Activated CD8-positive, alpha-beta T cell treated with anti-CD3 and anti-CD28 coated beads for 36 hours (primary cell): Measurements from ENCODE around the gene CLEC4D. TPM values are rescaled to one million over a fixed set of nuclear protein-coding genes. Genes with fewer than 3 reads are reported as not detected.

Experiments
- ATAC-seq: fragments of 200-7000 bp; cut with Tn5 transposase; one replicate; pipeline ENCODE4 v1.10.0; 2021; ENCODE audit warnings: mild to moderate bottlenecking, moderate library complexity
- CTCF ChIA-PET: fragments of 350-600 bp; sonication (Branson Sonifier 250); formaldehyde crosslinking; loops from one replicate; lab custom pipeline; 2021; ENCODE audit warnings: antibody characterized with exemption; lab: Charles Lee
- POLR2A ChIA-PET: fragments of 350-600 bp; sonication (Branson Sonifier 250); formaldehyde crosslinking; loops from one replicate; lab custom pipeline; 2021; ENCODE audit warnings: antibody characterized with exemption; lab: Charles Lee
- DNase-seq: peaks from one replicate; pipeline ENCODE4 v3.0.0-alpha.2; 2020
- H3K27ac Mint-ChIP-seq: one replicate; pipeline ENCODE4 v1.8.0; 2021; ENCODE audit warnings: mild to moderate bottlenecking, mixed read lengths
- H3K27me3 Mint-ChIP-seq: one replicate; pipeline ENCODE4 v1.8.0; 2021; ENCODE audit warnings: mixed read lengths
- H3K36me3 Mint-ChIP-seq: one replicate; pipeline ENCODE4 v1.8.0; 2021; ENCODE audit warnings: low read depth, mixed read lengths
- H3K4me1 Mint-ChIP-seq: one replicate; pipeline ENCODE4 v1.8.0; 2021; ENCODE audit warnings: low read depth, mixed read lengths
- H3K4me3 Mint-ChIP-seq: one replicate; pipeline ENCODE4 v1.8.0; 2021; ENCODE audit warnings: mild to moderate bottlenecking, moderate library complexity, mixed read lengths
- H3K9me3 Mint-ChIP-seq: one replicate; pipeline ENCODE4 v1.8.0; 2021; ENCODE audit warnings: mixed read lengths
- intact Hi-C: fragments of 100-400 bp; cut with micrococcal nuclease; formaldehyde crosslinking; loops from one replicate; pipeline ENCODE4 v1.10.0; 2022
- total RNA-seq, 2 experiments: library from RNA; stranded (reverse); gene quantifications; one replicate each; pipeline ENCODE4 v1.2.3, GENCODE V29; 2021
- TF ChIP-seq, protein P1 (sequence below): fragments of 200-600 bp; IDR thresholded peaks from one replicate; pipeline ENCODE4 v1.8.0; 2022; ENCODE audit warnings: antibody characterized with exemption, mild to moderate bottlenecking

The CLEC4D gene
- total RNA-seq, 2 experiments from 2014 or later: not detected

DNA sequence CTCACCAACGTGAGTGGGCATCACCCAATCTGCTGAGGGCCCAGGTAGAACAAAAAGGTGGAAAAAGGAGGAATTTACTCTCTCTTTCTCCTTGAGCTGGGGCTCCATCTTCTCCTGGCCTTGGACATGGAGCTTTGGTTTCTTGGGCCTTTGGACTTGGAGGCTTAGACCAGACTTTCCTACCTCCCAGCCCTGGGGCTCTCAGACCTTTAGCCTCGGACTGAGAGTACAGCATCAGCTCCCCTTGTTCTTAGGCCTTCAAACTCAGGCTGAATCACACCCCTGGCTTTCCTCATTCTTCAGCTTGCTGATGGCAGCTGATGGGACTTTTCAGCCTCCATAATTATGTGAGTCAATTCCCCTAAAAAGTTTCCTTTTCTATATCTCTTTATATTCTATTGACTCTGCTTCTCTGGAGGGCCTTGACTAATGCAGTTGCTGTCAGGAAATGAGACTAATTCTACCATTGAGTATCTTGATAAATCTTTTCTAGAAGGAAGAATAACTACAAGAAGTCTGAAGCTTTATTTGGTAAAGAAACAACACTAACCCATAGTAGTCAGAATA, 43.3 kb downstream of the CLEC4D start:
- ATAC-seq: no peak
- H3K27ac Mint-ChIP-seq: no peak overlapping the region

GRCh38 chr12:8559676-8560075, 46.4 kb downstream of the CLEC4D start:
- Mint-ChIP-seq H3K9me3 (peaks cover 7% of the 10 kb centered on the region), H3K36me3 (no peaks in the 10 kb centered on the region), H3K4me1 (no peaks in the 10 kb centered on the region), H3K27ac (no peak overlapping the region), H3K27me3 (no peaks in the 10 kb centered on the region), H3K4me3 (no peak overlapping the region)
- CTCF ChIA-PET: interaction anchor here (2.5 kb wide), 1 partner anchor 15 kb away, joined by 9 read pairs; no protein-coding TSS in a partner anchor
- TF ChIP-seq, protein P1, sequence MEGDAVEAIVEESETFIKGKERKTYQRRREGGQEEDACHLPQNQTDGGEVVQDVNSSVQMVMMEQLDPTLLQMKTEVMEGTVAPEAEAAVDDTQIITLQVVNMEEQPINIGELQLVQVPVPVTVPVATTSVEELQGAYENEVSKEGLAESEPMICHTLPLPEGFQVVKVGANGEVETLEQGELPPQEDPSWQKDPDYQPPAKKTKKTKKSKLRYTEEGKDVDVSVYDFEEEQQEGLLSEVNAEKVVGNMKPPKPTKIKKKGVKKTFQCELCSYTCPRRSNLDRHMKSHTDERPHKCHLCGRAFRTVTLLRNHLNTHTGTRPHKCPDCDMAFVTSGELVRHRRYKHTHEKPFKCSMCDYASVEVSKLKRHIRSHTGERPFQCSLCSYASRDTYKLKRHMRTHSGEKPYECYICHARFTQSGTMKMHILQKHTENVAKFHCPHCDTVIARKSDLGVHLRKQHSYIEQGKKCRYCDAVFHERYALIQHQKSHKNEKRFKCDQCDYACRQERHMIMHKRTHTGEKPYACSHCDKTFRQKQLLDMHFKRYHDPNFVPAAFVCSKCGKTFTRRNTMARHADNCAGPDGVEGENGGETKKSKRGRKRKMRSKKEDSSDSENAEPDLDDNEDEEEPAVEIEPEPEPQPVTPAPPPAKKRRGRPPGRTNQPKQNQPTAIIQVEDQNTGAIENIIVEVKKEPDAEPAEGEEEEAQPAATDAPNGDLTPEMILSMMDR: no peak
- POLR2A ChIA-PET: no interaction called here
- ATAC-seq (no peak), DNase-seq (no peak)
- intact Hi-C loops: no loop called here

More for the DNA sequence above, 43.3 kb downstream of the CLEC4D start:
- DNase-seq: no peak
- TF ChIP-seq, protein P1: no peak
- H3K9me3 Mint-ChIP-seq: no peaks in the 10 kb centered on the region
- no peak overlapping the region for H3K4me3 Mint-ChIP-seq
- POLR2A ChIA-PET: interaction anchor here (0.6 kb wide), 1 partner anchor 229 kb away, joined by 3 read pairs; no protein-coding TSS in a partner anchor
- H3K27me3 Mint-ChIP-seq: no peaks in the 10 kb centered on the region
- intact Hi-C loops: no loop called here
- H3K36me3 Mint-ChIP-seq: no peaks in the 10 kb centered on the region
- CTCF ChIA-PET: interaction anchor here (0.6 to 2.2 kb wide), 2 partner anchors 12 to 100 kb away, joined by 3 to 21 read pairs; no protein-coding TSS in a partner anchor
- H3K4me1 Mint-ChIP-seq: no peaks in the 10 kb centered on the region

- no peak for DNase-seq
- ChIA-PET CTCF (no interaction called here), POLR2A (no interaction called here)
- intact Hi-C loops: no loop called here
- TF ChIP-seq, protein P1: no peak
- H3K4me1 Mint-ChIP-seq: no peaks in the 10 kb centered on the region
- no peak overlapping the region for H3K27ac Mint-ChIP-seq
- H3K36me3 Mint-ChIP-seq: no peaks in the 10 kb centered on the region
- H3K9me3 Mint-ChIP-seq: peaks cover 7% of the 10 kb centered on the region
- no peak overlapping the region for H3K4me3 Mint-ChIP-seq
- no peaks in the 10 kb centered on the region for H3K27me3 Mint-ChIP-seq
- no peak for ATAC-seq
Measured at GRCh38 chr12:8561011-8561410, 47.7 kb downstream of the CLEC4D start.

DNA sequence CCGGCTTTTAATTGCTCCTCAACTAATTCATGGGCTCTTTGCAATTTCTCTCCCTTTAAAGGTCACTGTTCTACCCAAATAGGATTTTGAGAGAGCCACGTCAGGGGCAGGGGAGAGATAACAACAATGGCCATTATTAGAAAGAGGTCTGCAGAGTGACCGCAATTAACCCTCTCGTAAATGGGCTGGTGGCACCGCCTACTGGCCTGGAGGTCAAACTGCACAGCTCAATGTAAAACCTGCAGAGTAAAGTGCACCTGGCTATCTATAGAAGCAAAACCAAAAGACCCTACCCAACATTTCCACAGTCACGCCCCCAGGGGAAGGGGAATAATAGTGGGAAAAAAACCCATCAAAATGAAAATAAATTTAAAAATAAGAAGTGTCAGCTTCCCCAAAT, 49.0 kb downstream of the CLEC4D start:
- ATAC-seq (no peak), DNase-seq (no peak)
- Mint-ChIP-seq H3K4me3 (no peak overlapping the region), H3K4me1 (no peaks in the 10 kb centered on the region), H3K36me3 (no peaks in the 10 kb centered on the region), H3K27me3 (no peaks in the 10 kb centered on the region), H3K9me3 (peaks cover 7% of the 10 kb centered on the region), H3K27ac (no peak overlapping the region)
- intact Hi-C loops: no loop called here
- ChIA-PET CTCF (interaction anchor here (0.9 to 4.6 kb wide), 5 partner anchors 8 to 298 kb away, joined by 3 to 25 read pairs (median 3); no protein-coding TSS in a partner anchor), POLR2A (no interaction called here)
- TF ChIP-seq, protein P1: no peak

DNA sequence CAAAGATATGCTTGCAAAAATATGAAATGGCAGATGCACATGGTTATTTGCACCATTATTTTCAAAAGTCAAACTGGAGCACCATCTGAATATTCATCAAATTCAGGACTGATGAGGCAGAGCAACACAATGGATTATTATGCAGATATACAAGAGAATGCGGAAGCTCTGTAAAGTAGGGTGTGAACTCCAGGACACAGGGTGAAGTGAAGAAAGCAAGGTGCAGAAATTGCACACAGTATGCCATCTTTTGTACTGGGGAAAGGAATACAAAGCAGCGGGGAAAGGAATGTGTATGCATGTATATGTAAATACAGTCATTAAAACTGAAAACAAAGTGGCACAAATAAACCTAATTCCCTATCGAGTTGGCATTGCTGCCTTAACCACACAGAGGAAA, 50.1 kb downstream of the CLEC4D start:
- Mint-ChIP-seq H3K27me3 (no peaks in the 10 kb centered on the region), H3K36me3 (no peaks in the 10 kb centered on the region), H3K4me3 (no peak overlapping the region), H3K27ac (no peak overlapping the region), H3K4me1 (no peaks in the 10 kb centered on the region), H3K9me3 (peaks cover 7% of the 10 kb centered on the region)
- TF ChIP-seq, protein P1: no peak
- ATAC-seq (no peak), DNase-seq (no peak)
- CTCF ChIA-PET: interaction anchor here (1.0 to 4.6 kb wide), 2 partner anchors 14 to 19 kb away, joined by 3 to 25 read pairs; no protein-coding TSS in a partner anchor
- intact Hi-C loops: no loop called here
- POLR2A ChIA-PET: no interaction called here
